H1 (cell line): ENCODE results near the gene AWAT1.

Experiments
- POLR2A ChIP-seq, 2 experiments: IDR thresholded peaks; 1 replicate in 1 of 2; 2 replicates in 1 of 2; pipeline ENCODE4 v1.6.1; 2011; ENCODE audit warnings: low read depth in 2 of 2, low read length in 2 of 2, mild to moderate bottlenecking in 2 of 2; ENCODE audit errors: control extremely low read depth in 1 of 2
- RNF2 ChIP-seq: fragments of 200-900, 300-1000 bp; sonication (generic); IDR thresholded peaks from 2 replicates; pipeline ENCODE4 v1.7.1; 2016; ENCODE audit warnings: borderline replicate concordance, low read depth, mild to moderate bottlenecking, antibody characterized with exemption, low read length; ENCODE audit not compliant: poor library complexity, severe bottlenecking; ENCODE audit errors: missing control alignments
- TF ChIP-seq, protein P1 (sequence below), 3 experiments: IDR thresholded peaks; 1 replicate in 2 of 3; 2 replicates in 1 of 3; pipeline versions ENCODE4 v1.5.1 to v1.6.1; 2011; ENCODE audit warnings: low read length in 3 of 3, mild to moderate bottlenecking in 3 of 3, inconsistent platforms in 2 of 3, low read depth in 1 of 3, moderate library complexity in 1 of 3; ENCODE audit not compliant: insufficient read depth in 1 of 3; ENCODE audit errors: control extremely low read depth in 1 of 3

DNA sequence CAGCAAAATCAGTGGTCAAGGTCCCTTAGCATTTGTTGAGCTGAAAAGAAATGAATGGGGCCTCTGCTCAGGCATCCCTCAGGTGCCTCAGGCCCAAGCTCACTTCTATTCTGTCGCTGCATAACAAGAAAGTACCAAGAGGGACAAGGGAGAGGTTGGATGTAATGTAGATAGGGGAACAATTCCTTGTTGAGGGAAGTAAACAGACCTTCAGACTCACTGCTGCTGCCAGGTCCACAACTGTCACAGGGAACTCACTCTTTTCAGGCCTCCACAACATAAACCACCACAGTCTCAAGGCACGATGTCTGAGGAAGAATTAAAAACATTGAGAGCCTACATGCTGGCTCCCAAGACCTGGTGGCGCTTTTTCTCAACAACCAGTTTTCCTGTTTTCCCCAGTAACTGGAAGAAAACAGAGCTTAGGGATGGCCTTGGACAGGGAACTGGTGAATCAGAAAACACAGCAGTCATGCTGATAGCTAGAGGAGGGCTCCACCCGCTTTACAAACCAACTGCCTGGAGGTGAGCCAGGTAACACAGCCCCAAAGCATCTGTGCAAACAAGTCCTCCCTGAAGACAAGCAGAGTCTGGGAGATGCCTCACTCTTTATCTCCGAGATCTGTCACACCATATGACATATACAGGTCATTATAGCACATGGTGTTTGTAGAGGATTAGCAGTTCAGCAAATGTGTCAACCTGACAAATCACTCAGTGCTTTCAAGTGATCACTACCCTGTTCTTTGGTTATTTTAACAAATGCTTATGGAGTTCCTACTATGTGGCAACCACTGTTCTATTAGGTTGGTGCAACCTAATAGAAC, 14.3 kb upstream of the AWAT1 start:
- TF ChIP-seq, protein P1, sequence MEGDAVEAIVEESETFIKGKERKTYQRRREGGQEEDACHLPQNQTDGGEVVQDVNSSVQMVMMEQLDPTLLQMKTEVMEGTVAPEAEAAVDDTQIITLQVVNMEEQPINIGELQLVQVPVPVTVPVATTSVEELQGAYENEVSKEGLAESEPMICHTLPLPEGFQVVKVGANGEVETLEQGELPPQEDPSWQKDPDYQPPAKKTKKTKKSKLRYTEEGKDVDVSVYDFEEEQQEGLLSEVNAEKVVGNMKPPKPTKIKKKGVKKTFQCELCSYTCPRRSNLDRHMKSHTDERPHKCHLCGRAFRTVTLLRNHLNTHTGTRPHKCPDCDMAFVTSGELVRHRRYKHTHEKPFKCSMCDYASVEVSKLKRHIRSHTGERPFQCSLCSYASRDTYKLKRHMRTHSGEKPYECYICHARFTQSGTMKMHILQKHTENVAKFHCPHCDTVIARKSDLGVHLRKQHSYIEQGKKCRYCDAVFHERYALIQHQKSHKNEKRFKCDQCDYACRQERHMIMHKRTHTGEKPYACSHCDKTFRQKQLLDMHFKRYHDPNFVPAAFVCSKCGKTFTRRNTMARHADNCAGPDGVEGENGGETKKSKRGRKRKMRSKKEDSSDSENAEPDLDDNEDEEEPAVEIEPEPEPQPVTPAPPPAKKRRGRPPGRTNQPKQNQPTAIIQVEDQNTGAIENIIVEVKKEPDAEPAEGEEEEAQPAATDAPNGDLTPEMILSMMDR (IDR thresholded peaks at IDR 0.05; ENCODE audit: control extremely low read depth in 1 of 3, insufficient read depth in 1 of 3, low read depth in 1 of 3, low read length in 3 of 3), result no peak
- no peak for TF ChIP-seq POLR2A (IDR thresholded peaks at IDR 0.05; ENCODE audit: control extremely low read depth in 1 of 2, low read depth in 2 of 2, low read length in 2 of 2)
- TF ChIP-seq RNF2, result no peak
